AG04450 (cell line): ENCODE data around the gene OBSCN. TPM values are rescaled to one million over a fixed set of nuclear protein-coding genes. Genes with fewer than 3 reads are reported as not detected.

Source experiments
- CTCF ChIA-PET: fragments of 300-600, 350-600 bp; formaldehyde crosslinking; extraction: SDS; loops from one replicate; lab custom pipeline; 2022; ENCODE audit warnings: antibody characterized with exemption, inconsistent platforms; lab: Charles Lee
- POLR2A ChIA-PET: fragments of 350-600 bp; formaldehyde crosslinking; extraction: SDS; loops from one replicate; lab custom pipeline; 2021; ENCODE audit warnings: antibody characterized with exemption, inconsistent platforms; lab: Yijun Ruan, JAX
- DNase-seq: peaks from one replicate; pipeline ENCODE4 v3.0.0-alpha.2; 2011; ENCODE audit warnings: low read depth, low spot score
- H3K27ac ChIP-seq: one replicate; pipeline ENCODE4 v1.5.1; 2012; ENCODE audit warnings: low read depth, low read length, control low read depth
- H3K27me3 ChIP-seq: one replicate; pipeline ENCODE4 v1.6.0; 2012; ENCODE audit warnings: low read length; ENCODE audit not compliant: control insufficient read depth, insufficient read depth
- H3K4me3 ChIP-seq: 2 replicates; pipeline ENCODE4 v1.5.1; 2011; ENCODE audit warnings: mild to moderate bottlenecking, low read depth, low read length, control low read depth
- H3K9me3 ChIP-seq: 2 replicates; pipeline ENCODE4 v1.5.1; 2012; ENCODE audit warnings: low read length; ENCODE audit not compliant: control insufficient read depth, insufficient read depth
- polyA plus RNA-seq: library from polyadenylated mRNA; depleted of rRNA; stranded (reverse); fragments of >200 nt; gene quantifications from 2 replicates; pipeline ENCODE4 v1.2.3, GENCODE V29; 2011
- TF ChIP-seq, protein P1 (sequence below): IDR thresholded peaks from 2 replicates; pipeline ENCODE4 v1.5.1; 2011; ENCODE audit warnings: low read depth, low read length, control low read depth, inconsistent platforms

Gene OBSCN
- polyA plus RNA-seq, 1 experiment: 3.9 TPM

DNA sequence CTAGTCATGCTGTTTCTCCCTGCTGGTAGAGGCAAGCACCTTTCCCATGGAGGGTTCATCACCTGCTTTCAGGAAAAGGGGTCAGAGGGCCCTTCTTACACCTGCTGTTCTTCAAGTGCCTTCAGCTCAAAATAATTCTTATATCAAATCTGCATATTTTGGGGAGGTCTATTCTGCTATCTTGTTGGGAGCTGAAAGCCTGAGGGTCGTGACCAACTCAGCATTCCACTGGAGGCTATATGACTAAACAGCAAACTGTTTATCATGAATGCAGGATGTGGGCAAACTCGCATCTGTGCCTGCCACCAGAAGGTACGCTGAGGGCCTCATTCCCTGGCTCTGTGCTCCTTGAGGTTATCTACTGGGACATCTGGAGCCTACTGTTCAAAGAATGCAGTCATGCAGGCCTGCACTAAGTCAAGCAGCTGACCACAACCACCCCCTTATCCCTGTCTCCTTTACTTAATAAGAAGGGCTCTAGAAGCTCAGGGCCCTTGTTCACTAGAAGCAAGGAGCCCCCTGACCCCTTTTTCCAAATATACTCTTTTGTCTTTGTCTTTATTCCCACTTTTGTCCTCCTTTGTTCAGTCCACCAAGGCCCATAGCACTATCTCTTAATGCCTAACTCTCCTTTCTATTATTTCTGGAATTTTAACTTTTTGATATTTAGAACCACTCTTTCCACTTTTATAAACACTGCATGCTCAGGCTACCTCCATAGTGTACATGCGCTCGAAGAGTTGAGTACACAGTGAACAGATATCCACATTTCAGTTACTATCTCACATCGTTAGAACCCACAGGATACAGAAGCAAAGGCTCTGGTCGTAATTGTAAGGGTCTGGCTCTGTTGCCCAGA, 213.4 kb downstream of the OBSCN start:
- H3K9me3 ChIP-seq: peaks cover 7% of the 10 kb centered on the region; the same call in 1 of the 2 replicates
- no peak overlapping the region for H3K4me3 ChIP-seq
- TF ChIP-seq, protein P1, sequence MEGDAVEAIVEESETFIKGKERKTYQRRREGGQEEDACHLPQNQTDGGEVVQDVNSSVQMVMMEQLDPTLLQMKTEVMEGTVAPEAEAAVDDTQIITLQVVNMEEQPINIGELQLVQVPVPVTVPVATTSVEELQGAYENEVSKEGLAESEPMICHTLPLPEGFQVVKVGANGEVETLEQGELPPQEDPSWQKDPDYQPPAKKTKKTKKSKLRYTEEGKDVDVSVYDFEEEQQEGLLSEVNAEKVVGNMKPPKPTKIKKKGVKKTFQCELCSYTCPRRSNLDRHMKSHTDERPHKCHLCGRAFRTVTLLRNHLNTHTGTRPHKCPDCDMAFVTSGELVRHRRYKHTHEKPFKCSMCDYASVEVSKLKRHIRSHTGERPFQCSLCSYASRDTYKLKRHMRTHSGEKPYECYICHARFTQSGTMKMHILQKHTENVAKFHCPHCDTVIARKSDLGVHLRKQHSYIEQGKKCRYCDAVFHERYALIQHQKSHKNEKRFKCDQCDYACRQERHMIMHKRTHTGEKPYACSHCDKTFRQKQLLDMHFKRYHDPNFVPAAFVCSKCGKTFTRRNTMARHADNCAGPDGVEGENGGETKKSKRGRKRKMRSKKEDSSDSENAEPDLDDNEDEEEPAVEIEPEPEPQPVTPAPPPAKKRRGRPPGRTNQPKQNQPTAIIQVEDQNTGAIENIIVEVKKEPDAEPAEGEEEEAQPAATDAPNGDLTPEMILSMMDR: no peak
- no peak overlapping the region for H3K27ac ChIP-seq
- CTCF ChIA-PET: interaction anchor here (0.6 kb wide), 1 partner anchor 12 kb away, joined by 3 read pairs; no protein-coding TSS in a partner anchor
- POLR2A ChIA-PET: no interaction called here
- H3K27me3 ChIP-seq: peaks cover 6% of the 10 kb centered on the region
- no peak for DNase-seq

DNA sequence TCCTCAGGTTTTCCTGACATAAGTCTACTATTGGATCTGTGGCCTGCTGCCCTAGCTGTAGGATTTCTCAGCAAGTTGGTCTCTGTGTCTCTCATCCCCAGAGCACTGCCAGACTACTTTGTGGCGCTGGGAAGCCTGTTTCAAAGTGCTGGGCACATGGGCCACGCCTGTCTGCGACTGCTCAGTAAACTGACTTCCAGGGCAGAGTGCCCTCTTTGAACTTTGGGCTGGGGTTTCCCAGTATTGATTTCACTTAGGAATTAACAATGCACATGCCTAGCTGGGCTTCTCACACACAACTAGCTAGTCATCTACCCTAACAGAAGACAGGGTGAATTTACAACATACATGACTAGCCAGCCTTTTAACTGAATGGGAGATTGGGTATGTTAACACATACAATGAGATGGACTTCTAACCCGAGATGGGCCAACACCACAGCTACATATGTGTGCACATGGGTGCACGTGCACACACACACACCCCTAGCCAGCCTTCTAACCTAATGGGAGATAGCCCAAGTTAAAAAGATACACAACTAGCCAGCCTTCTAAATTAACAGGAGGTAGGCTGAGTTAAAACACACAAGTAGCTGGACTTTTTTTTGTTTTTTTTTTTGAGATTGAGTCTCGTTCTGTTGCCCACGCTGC, 215.7 kb downstream of the OBSCN start:
- peaks cover 7% of the 10 kb centered on the region; the same call in 1 of the 2 replicates for H3K9me3 ChIP-seq
- CTCF ChIA-PET: interaction anchor here (2.2 kb wide), 1 partner anchor 78 kb away, joined by 6 read pairs; no protein-coding TSS in a partner anchor
- no peak for DNase-seq
- peaks cover 2% of the 10 kb centered on the region for H3K27me3 ChIP-seq
- H3K4me3 ChIP-seq: no peak overlapping the region
- TF ChIP-seq, protein P1: no peak
- POLR2A ChIA-PET: no interaction called here
- no peak overlapping the region for H3K27ac ChIP-seq

DNA sequence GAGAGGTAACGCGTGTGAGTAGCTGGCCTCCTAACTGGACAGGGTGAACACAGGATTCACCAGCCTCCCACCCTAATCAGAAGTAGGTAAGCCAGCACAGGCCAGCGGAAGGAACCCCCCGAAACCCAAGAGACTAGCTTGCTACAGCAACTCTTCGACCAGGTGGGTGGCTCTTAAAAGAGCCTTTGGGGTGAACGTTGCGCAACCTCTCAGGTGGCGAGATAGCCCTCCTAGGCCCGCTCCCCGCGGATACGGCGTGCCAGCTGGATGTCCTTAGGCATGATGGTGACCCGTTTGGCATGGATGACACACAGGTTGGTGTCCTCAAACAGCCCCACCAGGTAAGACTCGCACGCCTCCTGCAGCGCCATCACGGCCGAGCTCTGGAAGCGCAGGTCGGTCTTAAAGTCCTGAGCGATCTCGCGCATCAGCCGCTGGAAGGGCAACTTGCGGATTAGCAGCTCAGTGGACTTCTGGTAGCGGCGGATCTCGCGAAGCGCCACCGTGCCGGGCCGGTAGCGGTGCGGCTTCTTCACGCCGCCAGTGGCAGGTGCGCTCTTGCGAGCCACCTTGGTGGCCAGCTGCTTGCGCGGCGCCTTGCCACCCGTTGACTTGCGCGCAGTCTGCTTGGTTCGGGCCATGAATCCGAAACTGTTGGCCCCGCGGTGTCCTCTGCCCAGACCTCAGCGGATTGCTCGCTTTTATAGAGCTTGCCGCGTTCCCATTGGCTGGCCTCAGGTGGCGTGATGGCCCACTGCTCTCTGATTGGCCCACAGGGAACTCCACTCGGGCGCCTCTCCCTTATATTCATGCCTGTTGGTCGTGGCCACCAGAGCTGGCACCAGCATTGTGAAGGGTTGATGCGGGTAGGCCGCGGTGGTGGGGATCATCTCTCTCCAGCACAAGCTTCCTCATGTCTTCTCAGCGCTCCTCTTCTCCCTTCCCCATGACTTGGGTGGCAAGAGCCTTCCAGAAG, 217.1 kb downstream of the OBSCN start:
- Histone ChIP-seq H3K27ac (no peak overlapping the region), H3K27me3 (peaks cover 12% of the 10 kb centered on the region), H3K4me3 (no peak overlapping the region), H3K9me3 (peaks cover 7% of the 10 kb centered on the region; the same call in 1 of the 2 replicates)
- TF ChIP-seq, protein P1: no peak
- ChIA-PET CTCF (no interaction called here), POLR2A (interaction anchor here (0.7 kb wide), 1 partner anchor 13 kb away, joined by 5 read pairs; no protein-coding TSS in a partner anchor)
- no peak for DNase-seq

DNA sequence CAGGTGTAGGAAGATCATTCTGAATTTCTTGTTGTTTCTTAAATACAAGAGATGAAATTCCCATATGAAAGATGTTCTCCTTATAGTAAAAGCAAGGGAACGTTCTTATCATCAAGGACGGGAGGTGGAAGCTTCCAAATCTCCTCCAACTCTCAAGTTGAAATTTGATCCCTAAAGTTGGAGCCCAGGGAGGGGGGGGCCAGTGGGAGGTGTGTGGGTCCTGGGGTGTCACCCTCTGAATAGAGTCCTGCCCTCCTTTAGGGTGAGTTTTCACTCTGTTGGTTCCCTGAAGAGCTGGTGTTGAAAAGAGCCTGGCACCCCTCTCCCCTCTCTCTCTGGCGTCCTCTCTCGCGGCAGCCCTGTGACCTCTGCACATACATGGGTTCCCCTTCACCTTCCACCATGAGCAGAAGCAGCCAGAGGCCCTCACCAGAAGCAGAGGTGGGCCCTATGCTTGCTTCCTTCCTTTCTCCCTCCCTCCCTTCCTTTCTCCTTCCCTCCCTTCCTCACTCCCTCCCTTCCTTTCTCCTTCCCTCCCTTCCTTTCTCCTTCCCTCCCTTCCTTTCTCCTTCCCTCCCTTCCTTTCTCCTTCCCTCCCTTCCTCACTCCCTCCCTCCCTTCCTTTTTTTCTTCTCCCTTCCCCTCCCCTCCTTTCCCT, 218.8 kb downstream of the OBSCN start:
- CTCF ChIA-PET: interaction anchor here (0.8 kb wide), 1 partner anchor 33 kb away, joined by 3 read pairs; no protein-coding TSS in a partner anchor

More for the DNA sequence above, 218.8 kb downstream of the OBSCN start:
- Histone ChIP-seq H3K9me3 (peaks cover 7% of the 10 kb centered on the region; the same call in 1 of the 2 replicates), H3K27ac (no peak overlapping the region), H3K4me3 (no peak overlapping the region), H3K27me3 (peaks cover 19% of the 10 kb centered on the region)
- POLR2A ChIA-PET: no interaction called here
- TF ChIP-seq, protein P1: no peak
- no peak for DNase-seq
